Stimulated activated CD8-positive, alpha-beta memory T cell treated with anti-CD3 and anti-CD28 coated beads, Interleukin-4, amount 100 ng/mL, for 1 hour (primary cell): Measurements from ENCODE around the gene RPS2.
A peak's percentile ranks its signal among the peaks of the same experiment; 100 is the strongest.

Experiments used
- DNase-seq, 2 donors: peaks; one replicate each; pipeline ENCODE4 v3.0.0-alpha.2; 2020; ENCODE audit warnings: low read depth in 2 of 2, low spot score in 1 of 2

Gene RPS2

DNA sequence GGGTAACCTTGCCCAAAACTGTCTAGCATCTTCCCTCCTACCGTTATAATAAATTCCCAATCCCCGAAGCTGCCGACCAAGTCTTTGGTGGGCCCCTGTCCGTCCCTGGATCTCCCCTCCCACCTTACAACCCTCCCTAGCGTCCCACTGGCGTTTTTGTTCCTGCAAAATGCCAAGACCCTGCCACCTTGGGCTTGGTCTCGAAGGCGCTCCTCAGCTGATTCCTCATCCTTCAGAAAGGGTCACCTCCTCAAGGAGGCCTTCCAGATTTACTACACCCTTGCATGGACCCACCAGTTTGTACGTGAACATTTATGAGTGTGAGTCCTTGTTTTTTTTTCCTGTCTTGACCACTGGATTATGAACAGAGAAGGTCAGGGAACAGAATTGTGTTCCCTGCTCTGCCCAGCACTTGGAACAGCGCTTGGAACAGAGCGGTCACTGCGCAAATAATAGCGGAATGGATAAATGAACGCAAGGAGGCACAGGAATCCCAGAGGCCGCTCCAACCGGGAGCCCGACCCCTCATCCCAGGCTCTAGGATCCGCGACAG, 18.4 kb upstream of the RPS2 start:
- no peak for DNase-seq

DNA sequence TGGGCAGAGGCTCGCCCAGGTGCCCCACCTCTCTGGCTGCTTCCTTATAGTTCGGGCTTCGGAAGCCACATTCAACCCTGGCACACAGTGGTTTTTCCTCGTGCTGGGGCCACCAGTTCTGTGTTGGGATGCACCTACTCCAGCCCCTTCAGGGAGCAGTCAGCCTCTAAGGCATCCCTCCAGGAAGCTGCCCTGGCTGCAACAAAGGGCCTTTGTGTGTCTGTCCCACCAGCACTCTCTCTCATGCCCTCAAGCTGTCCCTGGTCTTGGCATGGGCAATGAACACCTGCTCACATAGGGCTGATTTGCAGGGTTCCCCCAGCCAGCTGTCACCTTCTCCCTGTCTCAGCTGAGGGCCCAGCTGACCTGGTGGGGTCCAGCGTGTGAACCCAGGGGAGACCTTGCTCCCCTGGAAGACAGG, 17.4 kb upstream of the RPS2 start:
- DNase-seq = no peak

DNA sequence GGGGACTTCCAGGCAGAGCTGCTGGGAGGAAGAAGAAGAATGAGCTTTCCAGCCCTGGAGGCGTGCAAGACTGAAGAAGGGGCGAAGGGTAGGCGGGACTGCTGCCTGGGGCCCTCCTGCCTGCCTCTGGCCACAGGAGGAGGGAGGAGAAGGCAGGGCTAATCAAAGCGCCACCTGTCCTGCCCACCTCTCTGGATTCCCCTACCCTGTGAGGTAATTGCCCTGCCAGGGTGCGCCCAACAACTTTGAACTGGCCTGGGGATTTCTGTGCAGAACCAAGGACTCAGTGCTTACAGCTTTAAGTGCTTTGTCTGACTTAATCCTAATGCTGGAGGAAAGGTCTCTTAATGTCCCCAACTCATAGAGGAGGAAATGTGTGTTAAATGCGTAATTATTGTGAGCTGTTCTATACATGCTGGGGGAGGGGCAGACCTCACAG, 16.8 kb upstream of the RPS2 start, which contains the start of gene NOXO1:
TSS of gene NOXO1 (minus strand) at position 72 of the 439 bp plus-strand sequence. CDS start 290 bp downstream, outside the sequence.
- DNase-seq = no peak

DNA sequence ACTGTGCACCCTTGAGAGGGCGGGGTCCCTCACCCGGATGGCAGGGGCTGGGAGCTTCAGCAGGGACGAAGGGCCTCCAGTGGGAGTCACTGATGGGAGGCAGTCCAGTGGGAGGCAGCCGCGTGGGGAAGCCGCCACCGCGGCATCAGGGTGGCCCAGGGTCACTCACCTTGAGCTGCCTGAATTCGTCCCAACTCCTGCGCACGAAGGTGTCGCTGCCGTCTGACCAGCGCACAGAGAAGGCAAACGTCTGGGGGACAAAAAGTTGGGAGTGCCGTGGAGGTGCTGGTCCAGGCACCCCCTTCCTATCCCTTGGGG, 16.1 kb upstream of the RPS2 start:
- no peak for DNase-seq

DNA sequence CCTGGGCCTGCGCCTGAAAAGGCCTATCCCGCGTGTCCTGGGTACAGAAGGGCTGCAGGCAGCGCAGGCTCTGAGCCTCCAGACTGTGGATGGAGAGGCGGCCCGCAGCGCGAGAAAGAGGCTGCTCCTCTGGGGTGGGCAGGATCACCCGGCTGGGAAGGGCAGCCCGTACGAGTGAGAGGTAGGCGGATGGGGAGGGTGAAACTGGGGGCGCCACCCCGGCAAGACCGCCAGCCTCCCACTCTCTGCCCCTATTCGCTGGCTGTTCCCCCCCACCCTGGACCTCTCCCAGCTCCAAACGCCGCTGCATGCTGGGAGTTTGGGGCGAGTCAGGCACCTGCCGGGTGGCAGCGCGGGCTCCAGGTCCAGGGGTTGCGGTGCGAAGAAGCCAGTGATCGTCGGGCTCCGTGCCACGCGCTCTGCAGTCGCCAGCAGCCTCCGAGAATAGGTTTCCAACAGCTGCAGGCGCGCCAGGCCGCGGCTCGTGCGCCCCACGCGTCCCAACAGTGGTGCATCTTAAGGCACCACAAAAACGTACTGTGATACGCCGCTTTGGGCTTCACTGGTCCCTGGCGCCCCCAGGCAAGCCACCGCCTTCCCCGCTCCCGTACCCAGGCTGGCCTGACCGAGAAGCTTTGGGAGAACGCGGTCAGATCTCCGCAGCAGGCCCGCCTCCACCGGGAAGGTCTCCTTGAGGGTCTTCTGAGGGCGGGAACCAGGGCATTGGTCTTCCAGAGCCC, 15.6 kb upstream of the RPS2 start:
- no peak for DNase-seq

DNA sequence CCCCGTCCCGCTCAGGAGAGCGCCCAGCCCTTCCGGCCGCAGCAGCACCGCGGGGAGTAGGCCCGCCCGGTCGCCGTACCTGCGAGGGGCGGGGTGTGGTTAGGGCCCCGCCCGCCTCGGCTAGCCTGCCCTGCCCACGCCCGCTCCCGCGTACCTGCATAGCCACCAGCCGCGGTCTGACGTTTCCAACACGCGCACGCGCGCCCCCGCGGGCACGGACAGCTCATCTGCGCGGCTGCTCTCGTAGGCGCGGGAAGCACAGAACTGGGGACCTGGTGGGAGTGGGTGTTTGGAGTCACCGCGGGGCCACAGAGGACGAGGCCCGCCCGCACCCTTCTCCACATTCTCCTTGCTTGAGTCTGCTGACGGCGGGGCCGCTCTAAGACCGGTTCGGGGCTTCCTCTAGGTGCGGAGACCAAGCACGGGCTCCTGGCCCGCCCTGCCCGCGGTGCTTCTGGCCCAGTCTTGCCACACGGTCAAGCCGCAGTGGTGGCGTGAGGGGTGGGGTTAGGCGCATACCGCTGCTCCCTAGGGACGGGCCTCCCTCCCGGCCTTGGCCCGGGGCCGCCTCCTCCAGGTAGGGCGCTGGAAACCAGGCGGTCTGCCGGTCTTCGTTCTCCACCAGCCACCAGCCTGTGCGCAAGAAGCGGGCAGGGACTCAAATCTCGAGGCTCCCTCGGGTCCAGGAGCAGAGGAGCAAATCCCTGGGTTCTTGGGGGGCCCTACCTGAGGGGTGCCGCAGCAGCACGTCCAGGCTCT, 14.8 kb upstream of the RPS2 start:
- no peak for DNase-seq

DNA sequence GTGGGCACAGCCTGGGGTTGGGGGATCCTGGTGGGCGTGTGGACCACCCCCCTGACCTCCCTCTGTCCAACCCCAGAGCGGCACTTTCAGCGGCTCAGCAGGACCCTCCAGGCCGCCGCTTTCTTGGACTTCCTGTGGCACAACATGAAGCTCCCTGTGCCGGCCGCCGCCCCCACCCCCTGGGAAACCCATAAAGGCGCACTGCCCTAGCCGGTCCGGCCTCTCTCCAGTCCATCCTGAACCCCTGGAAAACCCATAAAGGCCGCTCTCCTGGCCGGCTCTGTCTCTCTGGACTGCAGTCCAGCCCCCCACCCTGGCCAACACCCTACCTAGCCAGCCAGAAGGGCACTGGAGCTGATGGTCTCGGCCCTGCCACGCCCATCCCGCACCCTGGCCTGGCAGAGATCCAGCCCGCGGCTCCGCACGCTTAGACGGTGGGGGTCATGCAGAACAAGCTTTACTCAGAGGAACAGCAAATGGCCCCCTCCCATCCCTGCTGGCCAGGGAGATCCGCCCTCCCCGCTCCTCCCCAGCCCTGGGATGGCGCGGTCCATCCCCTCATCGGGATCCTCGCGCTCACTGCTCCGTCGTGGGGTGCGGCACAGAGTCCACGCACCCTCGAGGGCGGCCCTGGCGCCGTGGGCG, 14.0 kb upstream of the RPS2 start:
- DNase-seq = no peak

DNA sequence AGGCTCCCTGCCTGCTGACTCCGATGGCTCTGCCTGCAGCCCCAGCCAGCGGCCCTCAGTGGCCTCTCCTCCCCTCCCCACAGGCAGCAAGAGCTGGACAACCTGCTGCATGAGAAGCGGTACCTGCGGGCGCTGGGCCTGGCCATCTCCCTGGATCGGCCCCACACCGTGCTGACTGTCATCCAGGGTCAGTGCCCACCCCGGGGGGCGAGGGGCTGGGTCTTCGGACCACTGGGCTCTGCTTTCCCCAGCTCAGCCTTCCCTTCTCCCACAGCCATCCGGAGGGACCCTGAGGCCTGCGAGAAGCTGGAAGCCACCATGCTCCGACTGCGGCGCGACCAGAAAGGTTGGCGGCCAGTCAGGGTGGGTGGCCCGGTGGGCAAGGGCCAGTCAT, 13.2 kb upstream of the RPS2 start:
- no peak for DNase-seq

DNA sequence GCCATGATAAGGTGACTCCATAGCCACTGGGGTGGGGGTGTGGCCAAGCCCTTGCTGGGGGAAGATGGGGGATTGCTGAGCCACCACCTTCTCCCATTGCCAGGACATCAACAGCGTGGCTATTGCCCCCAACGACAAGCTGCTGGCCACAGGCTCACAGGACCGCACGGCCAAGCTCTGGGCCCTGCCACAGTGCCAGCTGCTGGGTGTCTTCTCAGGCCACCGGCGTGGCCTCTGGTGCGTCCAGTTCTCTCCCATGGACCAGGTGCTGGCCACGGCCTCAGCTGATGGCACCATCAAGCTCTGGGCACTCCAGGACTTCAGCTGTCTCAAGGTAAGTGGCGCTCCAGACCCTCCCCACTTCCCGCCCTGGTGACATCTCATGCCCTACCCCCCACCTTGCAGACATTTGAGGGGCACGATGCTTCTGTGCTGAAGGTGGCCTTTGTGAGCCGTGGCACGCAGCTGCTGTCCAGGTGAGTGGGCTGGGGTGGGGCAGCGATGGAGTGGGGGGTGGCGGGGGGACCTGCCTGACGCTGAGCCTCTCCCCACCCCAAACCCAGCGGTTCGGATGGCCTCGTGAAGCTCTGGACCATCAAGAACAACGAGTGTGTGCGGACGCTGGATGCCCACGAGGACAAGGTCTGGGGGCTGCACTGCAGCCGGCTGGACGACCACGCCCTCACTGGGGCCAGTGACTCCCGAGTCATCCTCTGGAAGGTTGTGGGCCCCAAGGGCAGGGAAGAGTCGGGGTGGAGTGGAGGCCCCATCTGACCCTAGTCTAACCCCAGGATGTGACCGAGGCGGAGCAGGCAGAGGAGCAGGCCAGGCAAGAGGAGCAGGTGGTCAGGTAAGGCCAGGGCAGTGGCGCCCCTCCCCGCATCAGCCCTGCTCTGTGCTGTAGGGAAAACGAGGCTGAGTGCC, 12.6 kb upstream of the RPS2 start:
- no peak for DNase-seq

DNA sequence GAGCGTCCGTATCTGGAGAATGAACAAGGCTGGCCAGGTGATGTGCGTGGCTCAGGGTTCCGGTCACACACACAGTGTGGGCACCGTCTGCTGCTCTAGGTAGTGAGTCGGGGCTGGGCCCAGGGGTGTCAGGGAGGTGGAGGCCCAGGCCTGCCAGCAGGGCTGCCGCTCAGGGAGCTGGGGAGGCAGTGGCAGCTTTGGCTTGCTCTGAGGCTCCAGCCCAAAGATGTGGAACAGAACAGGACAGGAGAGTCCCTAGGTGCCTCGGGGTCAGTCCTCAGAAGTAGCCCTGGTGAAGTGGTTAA, 11.5 kb upstream of the RPS2 start:
- no peak for DNase-seq

DNA sequence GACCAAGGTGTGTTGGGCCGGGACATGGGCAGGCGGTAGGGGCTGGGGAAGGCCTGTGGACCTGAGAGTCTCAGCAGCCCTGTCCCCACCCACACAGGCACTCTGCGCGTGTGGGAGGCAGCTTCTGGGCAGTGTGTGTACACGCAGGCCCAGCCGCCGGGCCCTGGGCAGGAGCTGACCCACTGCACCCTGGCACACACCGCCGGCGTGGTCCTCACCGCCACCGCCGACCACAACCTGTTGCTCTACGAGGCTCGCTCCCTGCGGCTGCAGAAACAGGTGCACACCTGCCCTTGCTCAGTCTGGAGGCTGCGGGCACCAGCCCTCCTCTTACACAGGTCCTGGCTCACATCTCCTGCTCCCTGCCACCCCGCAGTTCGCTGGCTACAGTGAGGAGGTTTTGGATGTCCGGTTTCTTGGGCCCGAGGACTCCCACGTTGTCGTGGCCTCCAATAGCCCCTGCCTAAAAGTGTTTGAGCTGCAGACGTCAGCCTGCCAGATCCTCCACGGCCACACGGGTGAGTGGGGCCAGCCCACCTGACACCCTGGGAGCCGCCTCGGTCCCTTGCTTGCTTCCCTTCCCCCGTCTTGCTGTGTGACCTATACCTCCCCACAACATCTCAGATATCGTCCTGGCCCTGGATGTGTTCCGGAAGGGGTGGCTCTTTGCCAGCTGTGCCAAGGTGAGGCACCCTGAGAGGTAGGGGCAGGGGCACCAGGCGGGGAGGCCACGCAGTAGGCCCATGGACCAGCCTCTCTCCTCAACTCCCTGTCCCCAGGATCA, 11.0 kb upstream of the RPS2 start:
- no peak for DNase-seq

DNA sequence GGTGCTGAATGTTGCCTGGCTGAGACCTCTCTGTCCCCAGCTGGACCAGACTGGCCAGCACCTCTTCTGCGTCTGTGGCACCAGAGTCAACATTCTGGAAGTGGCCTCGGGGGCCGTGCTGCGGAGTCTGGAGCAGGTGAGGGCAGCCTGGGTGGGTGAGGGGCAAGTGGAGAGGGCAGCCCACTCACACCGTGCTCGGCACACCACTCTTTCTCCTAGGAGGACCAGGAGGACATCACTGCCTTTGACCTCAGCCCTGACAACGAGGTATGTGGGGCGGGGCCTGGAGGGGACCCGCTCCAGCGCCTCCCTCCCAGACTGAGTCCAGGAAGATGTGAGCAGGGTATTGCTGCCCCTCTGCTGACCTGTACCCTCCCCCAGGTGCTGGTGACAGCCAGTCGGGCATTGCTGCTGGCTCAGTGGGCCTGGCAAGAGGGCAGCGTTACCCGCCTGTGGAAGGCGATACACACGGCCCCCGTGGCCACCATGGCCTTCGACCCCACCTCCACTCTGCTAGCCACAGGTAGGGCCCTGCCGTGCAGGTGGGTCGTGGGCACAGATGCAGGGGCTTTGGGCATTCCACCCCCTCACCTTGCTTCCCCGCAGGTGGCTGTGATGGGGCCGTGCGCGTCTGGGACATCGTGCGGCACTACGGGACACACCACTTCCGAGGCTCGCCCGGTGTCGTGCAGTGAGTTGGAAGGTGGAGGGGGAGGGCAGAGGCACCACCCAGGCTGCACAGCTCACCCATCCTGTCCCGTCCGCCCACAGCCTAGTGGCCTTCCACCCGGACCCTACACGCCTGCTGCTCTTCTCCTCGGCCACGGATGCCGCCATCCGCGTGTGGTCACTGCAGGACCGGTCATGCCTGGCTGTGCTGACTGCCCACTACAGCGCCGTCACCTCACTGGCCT, 9.8 kb upstream of the RPS2 start:
- DNase-seq = no peak

DNA sequence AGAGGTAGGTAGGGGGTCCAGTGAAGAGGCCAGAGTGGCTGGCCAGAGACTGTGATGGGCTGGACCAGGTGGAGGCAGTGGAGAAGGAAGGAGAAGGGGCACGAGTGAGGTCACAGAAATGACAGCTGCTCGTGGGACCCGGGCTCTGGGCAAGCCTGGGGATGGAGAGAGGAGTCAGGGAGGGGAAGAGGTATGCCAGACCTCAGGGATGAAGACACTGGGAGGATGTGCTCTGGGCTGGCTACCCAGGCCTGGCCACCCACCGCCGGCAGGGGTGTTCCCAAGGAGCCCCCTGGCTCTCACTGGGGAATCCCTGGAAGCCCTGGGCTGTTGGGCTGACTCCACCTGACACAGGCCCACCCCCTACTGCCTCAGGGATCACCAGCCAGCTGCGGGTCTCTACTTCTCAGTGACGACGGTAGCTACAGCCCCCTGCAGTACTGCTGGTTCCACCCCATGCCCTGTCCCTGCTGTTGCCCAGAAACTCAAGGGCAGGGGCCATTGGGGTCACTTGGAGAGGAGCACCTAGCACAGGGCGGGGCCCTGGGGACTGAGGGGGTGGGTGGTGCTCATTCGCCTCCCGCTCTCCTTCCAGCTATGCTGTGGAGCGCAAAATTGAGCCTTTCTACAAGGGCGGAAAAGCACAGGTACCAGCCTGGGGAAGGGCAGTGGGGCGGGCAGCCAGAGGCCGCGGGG, 9.0 kb upstream of the RPS2 start:
- no peak for DNase-seq

DNA sequence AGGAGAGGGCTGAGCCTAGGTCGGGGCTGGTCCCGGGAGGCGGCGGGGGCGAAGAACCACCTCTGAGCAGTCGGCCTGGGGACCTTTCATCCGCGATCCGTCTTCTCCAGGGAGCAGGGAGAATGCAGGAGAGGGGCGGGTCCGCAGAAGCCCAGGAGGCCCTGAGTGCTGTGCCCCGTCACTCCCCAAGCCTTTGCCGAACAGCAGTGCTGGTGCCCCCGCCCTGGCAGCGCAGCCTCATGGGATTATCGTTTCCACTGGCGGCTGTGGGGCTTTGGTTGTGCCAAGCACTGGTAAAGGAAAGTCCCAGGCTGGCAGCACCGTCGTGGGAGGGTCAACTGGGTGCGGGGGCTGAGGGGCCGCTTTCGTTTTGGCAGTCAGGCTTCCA, 7.9 kb upstream of the RPS2 start:
- no peak for DNase-seq

DNA sequence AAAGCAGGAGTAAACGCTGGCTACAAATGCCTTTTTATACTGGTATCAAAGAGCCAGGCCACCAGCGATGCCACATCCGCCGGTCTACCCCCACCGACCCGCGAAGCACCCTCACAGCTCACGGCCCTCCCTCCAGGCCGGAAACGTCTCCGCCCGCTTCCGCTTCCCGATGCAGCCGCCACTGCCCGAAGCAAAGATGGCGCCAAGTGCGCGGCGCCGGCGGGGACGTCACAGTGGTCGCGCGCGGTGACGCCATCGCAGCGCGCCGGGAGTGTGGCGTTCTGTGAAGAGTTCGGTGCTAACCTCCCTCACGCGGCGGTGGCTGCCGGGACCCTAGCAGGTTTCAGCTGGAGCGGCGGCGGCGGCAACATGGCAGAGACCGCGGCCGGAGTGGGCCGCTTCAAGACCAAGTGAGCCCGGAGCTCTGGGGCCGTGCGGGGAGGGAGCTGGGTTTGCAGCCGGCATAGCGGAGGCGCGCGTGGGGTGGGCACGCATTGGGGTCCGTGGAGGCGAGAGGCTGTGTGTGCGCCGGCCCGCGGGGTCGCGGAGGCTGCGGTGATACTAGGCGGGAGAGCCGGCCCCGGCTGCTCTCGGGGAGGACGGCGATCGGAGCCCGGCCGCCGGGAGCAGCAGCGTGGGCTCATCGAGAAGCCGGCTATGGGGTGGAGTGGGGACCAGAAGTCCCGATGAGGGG, 7.3 kb upstream of the RPS2 start, which contains the start of gene TBL3:
TSS of gene TBL3 (plus strand) at position 258 of the 694 bp plus-strand sequence. CDS start at position 370, 112 bp downstream.
- DNase-seq = peak; percentile 92 to 93

DNA sequence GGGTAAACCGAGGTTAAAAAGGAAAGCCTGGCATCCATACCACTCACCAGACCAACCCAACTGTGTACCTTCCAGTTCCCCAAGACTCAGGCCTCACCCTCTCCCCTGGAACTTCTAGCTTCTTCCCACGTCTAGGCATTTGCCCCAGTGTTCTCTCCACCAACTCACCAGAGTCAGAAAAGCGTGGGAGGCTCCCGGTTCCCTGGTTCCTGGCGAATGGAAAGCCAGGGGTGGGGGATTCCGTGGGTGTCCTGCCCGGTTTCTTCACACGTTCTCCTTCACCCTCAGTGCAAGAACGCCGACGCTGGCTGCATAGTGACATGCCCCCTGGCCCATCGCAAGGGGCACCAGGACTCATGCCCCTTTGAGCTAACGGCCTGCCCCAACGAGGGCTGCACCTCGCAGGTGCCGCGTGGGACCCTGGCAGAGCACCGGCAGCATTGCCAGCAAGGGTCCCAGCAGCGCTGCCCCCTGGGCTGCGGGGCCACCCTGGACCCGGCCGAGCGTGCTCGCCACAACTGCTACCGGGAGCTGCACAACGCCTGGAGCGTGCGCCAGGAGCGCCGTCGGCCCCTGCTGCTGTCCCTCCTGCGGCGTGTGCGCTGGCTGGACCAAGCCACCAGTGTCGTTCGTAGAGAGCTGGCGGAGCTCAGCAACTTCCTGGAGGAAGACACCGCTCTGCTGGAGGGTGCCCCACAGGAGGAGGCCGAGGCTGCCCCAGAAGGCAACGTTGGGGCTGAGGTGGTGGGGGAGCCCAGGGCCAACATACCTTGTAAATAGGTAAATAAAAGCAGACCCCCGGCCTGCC, 3.7 kb upstream of the RPS2 start:
- no peak for DNase-seq

DNA sequence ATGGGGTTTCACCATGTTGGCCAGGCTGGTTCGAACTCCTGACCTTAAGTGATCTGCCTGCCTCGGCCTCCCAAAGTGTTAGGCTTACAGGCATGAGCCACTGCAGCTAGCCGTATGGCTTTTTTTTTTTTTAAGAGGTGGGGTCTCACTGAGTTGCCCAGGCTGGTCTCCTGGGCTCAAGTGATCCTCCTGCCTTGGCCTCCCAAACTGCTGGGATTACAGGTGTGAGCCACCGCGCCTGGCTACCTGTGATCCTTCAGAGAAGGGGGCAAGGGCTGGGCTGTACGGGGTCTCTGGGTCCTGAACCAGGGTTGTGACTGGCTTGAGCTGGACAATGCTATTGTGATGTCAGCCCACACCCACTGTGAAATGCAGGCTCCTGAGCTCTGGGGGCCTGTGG, 1.8 kb upstream of the RPS2 start, which contains the start of gene RNF151:
TSS of gene RNF151 (plus strand) at position 397 of the 400 bp plus-strand sequence. CDS start 26 bp downstream, outside the sequence.
- no peak for DNase-seq
